Measurements from ENCODE around the gene ADAMTS8. TPM values are rescaled to one million over a fixed set of nuclear protein-coding genes. Genes with fewer than 3 reads are reported as not detected.

Gene ADAMTS8
- total and polyA plus RNA-seq, 8 donors, result 0.58 to 24.1 (median 4.8) TPM

DNA sequence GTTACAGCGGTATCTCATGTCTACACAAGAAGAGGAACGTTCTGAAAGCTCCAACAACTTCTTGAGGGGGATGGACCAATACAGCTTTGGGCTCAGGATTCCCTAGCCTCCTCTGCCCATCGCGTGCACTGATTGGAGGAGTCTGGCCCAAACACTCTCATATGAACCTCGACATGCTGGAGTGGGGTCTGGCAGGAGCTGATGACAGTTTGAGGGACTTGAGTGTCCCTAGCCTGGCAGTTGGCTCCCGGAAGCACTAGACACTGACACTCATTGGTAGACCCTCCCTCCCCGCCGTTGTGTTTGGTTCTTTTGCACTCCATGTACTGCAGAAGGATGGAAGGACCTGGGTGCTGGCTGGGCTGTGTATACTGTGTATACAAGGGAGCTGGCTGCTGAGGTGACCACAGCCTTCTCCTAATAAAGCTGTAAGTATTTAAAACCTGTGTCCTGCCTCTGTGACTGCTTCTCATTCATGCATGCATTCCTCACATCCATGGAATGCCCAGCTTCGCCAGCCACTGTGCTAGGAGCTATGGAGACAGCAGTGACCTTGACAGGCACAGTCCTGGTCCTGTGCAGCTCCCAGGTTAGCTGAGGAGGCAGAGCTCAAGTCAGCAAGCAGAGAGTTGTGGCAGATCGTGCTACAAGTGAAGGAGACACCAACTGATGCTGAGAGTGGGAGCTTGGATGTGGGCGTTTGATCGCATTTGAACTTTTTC lies 48.0 kb upstream of the ADAMTS8 start:
- no peak for DNase-seq
- peaks cover 0 to 47% (median 43%) of the 10 kb centered on the region in 4 donors for H3K36me3 ChIP-seq
- no peak for TF ChIP-seq EP300 (IDR thresholded peaks at IDR 0.05)
- TF ChIP-seq, protein P1, sequence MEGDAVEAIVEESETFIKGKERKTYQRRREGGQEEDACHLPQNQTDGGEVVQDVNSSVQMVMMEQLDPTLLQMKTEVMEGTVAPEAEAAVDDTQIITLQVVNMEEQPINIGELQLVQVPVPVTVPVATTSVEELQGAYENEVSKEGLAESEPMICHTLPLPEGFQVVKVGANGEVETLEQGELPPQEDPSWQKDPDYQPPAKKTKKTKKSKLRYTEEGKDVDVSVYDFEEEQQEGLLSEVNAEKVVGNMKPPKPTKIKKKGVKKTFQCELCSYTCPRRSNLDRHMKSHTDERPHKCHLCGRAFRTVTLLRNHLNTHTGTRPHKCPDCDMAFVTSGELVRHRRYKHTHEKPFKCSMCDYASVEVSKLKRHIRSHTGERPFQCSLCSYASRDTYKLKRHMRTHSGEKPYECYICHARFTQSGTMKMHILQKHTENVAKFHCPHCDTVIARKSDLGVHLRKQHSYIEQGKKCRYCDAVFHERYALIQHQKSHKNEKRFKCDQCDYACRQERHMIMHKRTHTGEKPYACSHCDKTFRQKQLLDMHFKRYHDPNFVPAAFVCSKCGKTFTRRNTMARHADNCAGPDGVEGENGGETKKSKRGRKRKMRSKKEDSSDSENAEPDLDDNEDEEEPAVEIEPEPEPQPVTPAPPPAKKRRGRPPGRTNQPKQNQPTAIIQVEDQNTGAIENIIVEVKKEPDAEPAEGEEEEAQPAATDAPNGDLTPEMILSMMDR (IDR thresholded peaks at IDR 0.05), result no peak
- no peak for TF ChIP-seq POLR2AphosphoS5 (IDR thresholded peaks at IDR 0.05)
- TF ChIP-seq POLR2A (IDR thresholded peaks at IDR 0.05), result no peak
- H3K9me3 ChIP-seq, result no peaks in the 10 kb centered on the region
- intact Hi-C loops (cut with DNase I; ENCODE audit: low total_unique reads), result no loop called here
- peak overlapping the region in 3 of 5 donors; percentile 71 to 81 (median 75) for H3K27ac ChIP-seq
- H3K4me1 ChIP-seq, result peaks cover 18 to 38% (median 26%) of the 10 kb centered on the region in 4 donors
- H3K4me3 ChIP-seq, result no peak overlapping the region
- H3K27me3 ChIP-seq, result no peaks in the 10 kb centered on the region
- 87 to 92% (median 91%) methylated on average over 12 of the region's 12 CpGs for WGBS, 5 donors

DNA sequence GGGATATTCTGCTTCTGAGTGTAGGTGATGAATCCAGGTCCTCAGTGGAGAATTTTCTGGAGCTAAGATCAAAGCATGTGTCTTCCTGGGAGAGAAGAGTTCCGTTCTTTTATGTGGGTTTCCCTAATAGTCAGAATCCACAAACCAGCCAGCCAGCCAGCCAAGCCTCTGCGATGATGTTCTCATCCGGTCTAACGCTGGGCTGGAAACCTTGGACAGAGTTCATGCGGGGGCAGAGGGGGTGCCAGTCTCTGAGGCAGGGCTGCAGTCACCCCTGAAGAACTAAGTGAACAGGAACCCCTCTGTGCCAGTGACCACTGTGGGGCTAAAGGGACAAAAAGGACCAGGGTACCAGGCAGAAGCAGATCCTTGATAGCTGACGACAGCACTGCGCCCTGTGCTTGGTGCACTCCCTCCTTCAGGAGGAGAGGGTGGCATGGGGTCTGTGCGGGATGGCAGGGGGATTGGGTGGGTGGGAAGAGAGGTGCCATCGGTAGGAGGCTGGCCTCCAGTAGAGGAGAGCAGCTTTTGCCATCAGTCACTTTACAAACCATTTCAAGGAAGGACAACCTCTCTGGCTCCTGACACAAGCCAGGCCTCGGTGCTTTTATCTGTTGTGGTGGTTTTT lies 47.1 kb upstream of the ADAMTS8 start:
- intact Hi-C loops (cut with DNase I; ENCODE audit: low total_unique reads), result no loop called here
- TF ChIP-seq, protein P1 (IDR thresholded peaks at IDR 0.05), result no peak
- no peak for TF ChIP-seq EP300 (IDR thresholded peaks at IDR 0.05)
- no peak for TF ChIP-seq POLR2AphosphoS5 (IDR thresholded peaks at IDR 0.05)
- TF ChIP-seq POLR2A (IDR thresholded peaks at IDR 0.05), result no peak
- Histone ChIP-seq H3K4me1 (peaks cover 18 to 38% (median 26%) of the 10 kb centered on the region in 4 donors), H3K9me3 (no peaks in the 10 kb centered on the region), H3K27ac (no peak overlapping the region), H3K27me3 (no peaks in the 10 kb centered on the region), H3K36me3 (peaks cover 0 to 55% (median 52%) of the 10 kb centered on the region in 4 donors), H3K4me3 (no peak overlapping the region)
- 89 to 98% (median 94%) methylated on average over 10 of the region's 10 CpGs for WGBS, 5 donors
- no peak for DNase-seq

DNA sequence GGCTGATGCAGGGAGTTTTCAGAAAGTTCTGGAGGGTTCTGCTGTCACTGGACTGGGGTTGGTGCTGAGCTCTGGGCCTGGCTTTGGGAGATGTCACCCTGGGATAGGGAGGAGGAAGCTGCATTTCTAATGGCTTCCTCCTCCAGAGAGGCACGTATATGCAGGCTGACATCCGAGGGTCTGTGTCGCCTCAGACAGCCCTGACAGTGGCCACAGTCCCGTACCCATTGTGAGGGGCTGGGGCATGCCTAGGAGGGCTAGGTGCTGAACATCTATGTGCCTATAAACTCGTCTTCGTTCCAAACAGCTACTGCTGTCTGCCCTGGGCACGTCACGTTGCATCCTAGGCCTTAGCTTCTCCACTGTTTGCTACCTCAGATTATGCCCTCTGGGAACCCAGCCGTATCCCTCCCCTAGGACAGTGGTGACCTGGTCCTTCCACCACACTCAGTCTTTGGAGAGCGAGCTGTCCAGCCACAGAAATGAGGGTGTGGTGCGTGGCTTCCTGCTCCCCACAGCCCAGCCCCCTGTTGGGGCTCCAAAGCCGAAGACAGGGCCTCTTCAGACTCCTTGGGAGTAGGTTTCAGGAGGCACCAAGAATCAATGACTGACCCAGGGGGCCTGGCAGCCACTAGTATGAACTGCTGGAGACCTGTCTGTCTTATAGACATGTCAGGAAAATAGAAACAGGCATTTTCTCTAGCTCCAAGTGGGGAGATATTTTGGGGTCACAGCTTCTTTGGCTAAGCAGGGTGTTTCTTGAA lies 46.4 kb upstream of the ADAMTS8 start:
- intact Hi-C loops (cut with DNase I; ENCODE audit: low total_unique reads), result no loop called here
- Histone ChIP-seq H3K36me3 (peaks cover 0 to 59% (median 56%) of the 10 kb centered on the region in 4 donors), H3K9me3 (no peaks in the 10 kb centered on the region), H3K27ac (no peak overlapping the region), H3K27me3 (no peaks in the 10 kb centered on the region), H3K4me1 (peaks cover 18 to 38% (median 26%) of the 10 kb centered on the region in 4 donors), H3K4me3 (no peak overlapping the region)
- TF ChIP-seq POLR2A (IDR thresholded peaks at IDR 0.05), result no peak
- 89 to 96% (median 91%) methylated on average over 10 to 12 of the region's 12 CpGs for WGBS, 5 donors
- DNase-seq, result no peak

DNA sequence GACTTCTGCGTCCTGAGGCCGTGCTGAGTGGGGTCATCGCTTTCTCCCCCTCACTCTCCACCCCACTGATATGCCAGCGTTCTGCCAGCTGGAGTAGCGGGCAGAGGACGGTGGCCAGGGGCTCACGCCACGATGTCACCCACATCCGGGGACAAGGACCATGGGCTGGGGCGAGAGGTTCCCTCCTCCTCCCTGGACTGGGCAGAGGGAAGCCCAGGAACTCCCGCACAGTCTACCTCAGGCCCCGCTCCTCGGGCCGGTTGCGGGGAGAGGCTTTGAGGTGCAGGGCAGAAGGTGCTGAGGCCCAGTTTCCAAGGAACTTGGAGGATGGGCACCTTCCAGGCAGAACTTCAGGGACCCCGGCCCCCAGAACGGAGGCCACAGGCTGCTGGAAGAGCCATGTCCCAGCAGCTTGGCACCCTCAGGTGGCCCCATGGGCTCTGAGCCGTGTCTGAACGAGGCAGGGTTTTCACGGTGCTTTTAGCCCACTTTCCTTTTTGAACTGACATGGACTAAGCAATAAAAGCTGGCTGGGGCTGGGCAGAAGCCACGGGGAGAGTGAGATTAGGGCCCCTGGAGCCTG lies 45.5 kb upstream of the ADAMTS8 start:
- H3K9me3 ChIP-seq, result no peaks in the 10 kb centered on the region
- intact Hi-C loops (cut with DNase I; ENCODE audit: low total_unique reads), result no loop called here

More for the DNA sequence above, 45.5 kb upstream of the ADAMTS8 start:
- H3K27ac ChIP-seq, result no peak overlapping the region
- DNase-seq, result no peak
- no peaks in the 10 kb centered on the region for H3K27me3 ChIP-seq
- WGBS, 5 donors, result 91 to 96% (median 92%) methylated on average over 20 to 21 of the region's 21 CpGs
- no peak overlapping the region for H3K4me3 ChIP-seq
- peaks cover 16 to 28% (median 21%) of the 10 kb centered on the region in 4 donors for H3K4me1 ChIP-seq
- H3K36me3 ChIP-seq, result peaks cover 0 to 65% (median 60%) of the 10 kb centered on the region in 4 donors
- no peak for TF ChIP-seq EP300 (IDR thresholded peaks at IDR 0.05)
- no peak for TF ChIP-seq POLR2AphosphoS5 (IDR thresholded peaks at IDR 0.05)
- TF ChIP-seq POLR2A (IDR thresholded peaks at IDR 0.05), result no peak
- TF ChIP-seq, protein P1 (IDR thresholded peaks at IDR 0.05), result no peak

All from stomach (tissue), 9 donors.